Sigmoid colon (tissue), 4 donors: Measurements from ENCODE around the gene PRKG1.

Source experiments
- POLR2A ChIP-seq, 2 donors: fragments of 450-650 bp; IDR thresholded peaks; one replicate each; pipeline ENCODE4 v1.6.1; 2016; ENCODE audit warnings: antibody characterized with exemption in 2 of 2, mild to moderate bottlenecking in 2 of 2, moderate library complexity in 2 of 2
- POLR2AphosphoS5 ChIP-seq, 4 donors: sonication (generic); formaldehyde crosslinking; IDR thresholded peaks; one replicate each; pipeline ENCODE4 v1.6.1; 2017; ENCODE audit warnings: antibody characterized with exemption in 4 of 4
- TF ChIP-seq, protein P1 (sequence below), 4 experiments: fragments of 450-650 bp in 3 of 4; fragments of 200-600 bp in 1 of 4; IDR thresholded peaks; one replicate each; pipeline ENCODE4 v1.5.1; 2016 to 2019; ENCODE audit warnings: antibody characterized with exemption in 4 of 4, mild to moderate bottlenecking in 3 of 4, moderate library complexity in 2 of 4

DNA sequence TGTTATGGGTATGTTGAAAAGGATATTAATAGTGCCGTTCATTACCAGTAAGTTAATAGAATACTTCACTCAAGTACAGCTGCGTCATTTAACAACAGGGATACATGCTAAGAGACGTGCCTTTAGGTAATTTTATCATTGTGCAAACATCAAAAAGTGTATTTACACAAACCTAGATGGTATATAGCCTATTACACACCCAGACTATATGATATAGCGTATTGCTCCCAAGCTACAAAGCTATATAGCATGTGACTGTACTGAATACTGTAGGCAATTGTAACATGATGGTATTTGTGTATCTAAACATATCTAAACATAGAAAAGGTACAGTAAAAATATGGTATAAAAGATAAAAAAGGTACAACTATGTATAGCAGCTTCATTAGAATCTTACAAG is 11.1 kb upstream of the PRKG1 start:
- TF ChIP-seq, protein P1, sequence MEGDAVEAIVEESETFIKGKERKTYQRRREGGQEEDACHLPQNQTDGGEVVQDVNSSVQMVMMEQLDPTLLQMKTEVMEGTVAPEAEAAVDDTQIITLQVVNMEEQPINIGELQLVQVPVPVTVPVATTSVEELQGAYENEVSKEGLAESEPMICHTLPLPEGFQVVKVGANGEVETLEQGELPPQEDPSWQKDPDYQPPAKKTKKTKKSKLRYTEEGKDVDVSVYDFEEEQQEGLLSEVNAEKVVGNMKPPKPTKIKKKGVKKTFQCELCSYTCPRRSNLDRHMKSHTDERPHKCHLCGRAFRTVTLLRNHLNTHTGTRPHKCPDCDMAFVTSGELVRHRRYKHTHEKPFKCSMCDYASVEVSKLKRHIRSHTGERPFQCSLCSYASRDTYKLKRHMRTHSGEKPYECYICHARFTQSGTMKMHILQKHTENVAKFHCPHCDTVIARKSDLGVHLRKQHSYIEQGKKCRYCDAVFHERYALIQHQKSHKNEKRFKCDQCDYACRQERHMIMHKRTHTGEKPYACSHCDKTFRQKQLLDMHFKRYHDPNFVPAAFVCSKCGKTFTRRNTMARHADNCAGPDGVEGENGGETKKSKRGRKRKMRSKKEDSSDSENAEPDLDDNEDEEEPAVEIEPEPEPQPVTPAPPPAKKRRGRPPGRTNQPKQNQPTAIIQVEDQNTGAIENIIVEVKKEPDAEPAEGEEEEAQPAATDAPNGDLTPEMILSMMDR (IDR thresholded peaks at IDR 0.05), result no peak
- no peak for TF ChIP-seq POLR2AphosphoS5 (IDR thresholded peaks at IDR 0.05)
- no peak for TF ChIP-seq POLR2A (IDR thresholded peaks at IDR 0.05)
